AG09309 (cell line): ENCODE data around the gene LRMDA.

Source experiments
- DNase-seq: peaks from one replicate; pipeline ENCODE4 v3.0.0-alpha.2; 2010; ENCODE audit warnings: low read depth
- H3K4me3 ChIP-seq: 2 replicates; pipeline ENCODE4 v1.5.1; 2011; ENCODE audit warnings: mild to moderate bottlenecking, low read depth, low read length, moderate library complexity; ENCODE audit not compliant: control insufficient read depth
- CTCF ChIP-seq: IDR thresholded peaks from 2 replicates; pipeline ENCODE4 v1.5.1; 2011; ENCODE audit warnings: mild to moderate bottlenecking, low read depth, low read length, inconsistent platforms; ENCODE audit not compliant: insufficient read depth, control insufficient read depth; ENCODE audit errors: missing control alignments

The LRMDA gene

GRCh38 chr10:75718991-75719390, 287.6 kb downstream of the LRMDA start:
- no peak for TF ChIP-seq CTCF
- DNase-seq = no peak

GRCh38 chr10:75720157-75720556, 288.7 kb downstream of the LRMDA start:
- no peak for TF ChIP-seq CTCF
- no peak overlapping the region for H3K4me3 ChIP-seq
- no peak for DNase-seq

More at GRCh38 chr10:75718991-75719390, 287.6 kb downstream of the LRMDA start:
- no peak overlapping the region for H3K4me3 ChIP-seq

- TF ChIP-seq CTCF = no peak
- DNase-seq = no peak
- H3K4me3 ChIP-seq = no peak overlapping the region
Observed at GRCh38 chr10:75722020-75722419, 290.6 kb downstream of the LRMDA start.

- TF ChIP-seq CTCF = no peak
- no peak for DNase-seq
Observed at GRCh38 chr10:75722609-75723008, 291.2 kb downstream of the LRMDA start.

GRCh38 chr10:75723319-75723980, 292.0 kb downstream of the LRMDA start:
- no peak overlapping the region for H3K4me3 ChIP-seq
- DNase-seq = no peak
- no peak for TF ChIP-seq CTCF

More at GRCh38 chr10:75722609-75723008, 291.2 kb downstream of the LRMDA start:
- H3K4me3 ChIP-seq = no peak overlapping the region

GRCh38 chr10:75724047-75724446, 292.6 kb downstream of the LRMDA start:
- no peak overlapping the region for H3K4me3 ChIP-seq
- no peak for TF ChIP-seq CTCF
- DNase-seq = no peak
